ENCODE data around the gene DCTD. TPM values are rescaled to one million over a fixed set of nuclear protein-coding genes. Genes with fewer than 3 reads are reported as not detected.

The DCTD gene
- total RNA-seq, 1 donor: 91.2 TPM

DNA sequence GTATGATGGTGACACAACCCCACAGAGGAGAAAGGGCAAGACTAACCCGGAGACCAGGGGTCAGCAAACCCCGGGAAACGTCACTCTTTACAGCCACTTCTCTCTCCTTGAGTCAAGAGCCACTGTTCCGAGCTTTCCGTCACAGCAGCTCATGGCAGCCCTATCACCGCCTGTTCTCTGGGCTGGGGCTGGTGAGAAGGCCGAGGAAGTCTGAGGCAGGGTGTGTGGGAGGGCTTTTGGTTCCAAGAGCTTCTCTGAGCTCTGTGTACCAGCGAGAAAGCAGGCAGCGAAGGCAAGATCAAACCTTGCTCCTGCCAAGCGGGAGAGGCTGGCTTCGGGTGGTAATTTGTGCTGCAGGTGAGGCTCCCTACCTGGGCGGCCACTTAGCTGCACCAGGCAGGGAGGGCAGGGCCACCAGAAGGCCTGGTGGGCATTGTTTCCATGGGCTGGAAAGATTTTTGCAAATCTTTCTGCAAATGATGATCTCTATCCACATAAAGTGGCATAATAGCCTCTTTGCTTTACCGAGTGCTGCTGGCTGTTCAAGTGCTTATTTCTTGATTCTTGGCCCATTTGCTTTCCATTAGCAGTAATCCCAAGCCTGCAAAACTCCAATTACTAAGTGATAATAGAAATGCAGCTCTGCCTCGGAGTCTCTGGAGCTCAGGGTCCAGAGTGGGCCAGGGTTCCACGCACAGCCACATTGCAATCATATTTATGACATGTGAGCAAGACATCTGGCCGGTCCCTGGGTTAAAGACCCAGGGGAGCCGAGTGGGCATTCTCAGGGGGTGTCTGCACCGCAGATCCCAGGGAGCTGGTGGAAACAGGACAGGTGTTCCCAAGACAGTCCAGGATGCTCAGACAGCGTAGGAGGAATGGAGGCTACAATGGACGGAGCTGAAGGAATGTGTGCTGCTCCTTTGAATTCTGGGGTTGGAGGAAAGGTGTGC is 41.5 kb downstream of the DCTD start:
- H3K4me3 ChIP-seq (ENCODE audit: low read depth, low read length): no peak overlapping the region
- TF ChIP-seq, protein P1, sequence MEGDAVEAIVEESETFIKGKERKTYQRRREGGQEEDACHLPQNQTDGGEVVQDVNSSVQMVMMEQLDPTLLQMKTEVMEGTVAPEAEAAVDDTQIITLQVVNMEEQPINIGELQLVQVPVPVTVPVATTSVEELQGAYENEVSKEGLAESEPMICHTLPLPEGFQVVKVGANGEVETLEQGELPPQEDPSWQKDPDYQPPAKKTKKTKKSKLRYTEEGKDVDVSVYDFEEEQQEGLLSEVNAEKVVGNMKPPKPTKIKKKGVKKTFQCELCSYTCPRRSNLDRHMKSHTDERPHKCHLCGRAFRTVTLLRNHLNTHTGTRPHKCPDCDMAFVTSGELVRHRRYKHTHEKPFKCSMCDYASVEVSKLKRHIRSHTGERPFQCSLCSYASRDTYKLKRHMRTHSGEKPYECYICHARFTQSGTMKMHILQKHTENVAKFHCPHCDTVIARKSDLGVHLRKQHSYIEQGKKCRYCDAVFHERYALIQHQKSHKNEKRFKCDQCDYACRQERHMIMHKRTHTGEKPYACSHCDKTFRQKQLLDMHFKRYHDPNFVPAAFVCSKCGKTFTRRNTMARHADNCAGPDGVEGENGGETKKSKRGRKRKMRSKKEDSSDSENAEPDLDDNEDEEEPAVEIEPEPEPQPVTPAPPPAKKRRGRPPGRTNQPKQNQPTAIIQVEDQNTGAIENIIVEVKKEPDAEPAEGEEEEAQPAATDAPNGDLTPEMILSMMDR (IDR thresholded peaks at IDR 0.05; ENCODE audit: insufficient read depth, low read length): no peak
- no peak for DNase-seq (ENCODE audit: low read depth)

DNA sequence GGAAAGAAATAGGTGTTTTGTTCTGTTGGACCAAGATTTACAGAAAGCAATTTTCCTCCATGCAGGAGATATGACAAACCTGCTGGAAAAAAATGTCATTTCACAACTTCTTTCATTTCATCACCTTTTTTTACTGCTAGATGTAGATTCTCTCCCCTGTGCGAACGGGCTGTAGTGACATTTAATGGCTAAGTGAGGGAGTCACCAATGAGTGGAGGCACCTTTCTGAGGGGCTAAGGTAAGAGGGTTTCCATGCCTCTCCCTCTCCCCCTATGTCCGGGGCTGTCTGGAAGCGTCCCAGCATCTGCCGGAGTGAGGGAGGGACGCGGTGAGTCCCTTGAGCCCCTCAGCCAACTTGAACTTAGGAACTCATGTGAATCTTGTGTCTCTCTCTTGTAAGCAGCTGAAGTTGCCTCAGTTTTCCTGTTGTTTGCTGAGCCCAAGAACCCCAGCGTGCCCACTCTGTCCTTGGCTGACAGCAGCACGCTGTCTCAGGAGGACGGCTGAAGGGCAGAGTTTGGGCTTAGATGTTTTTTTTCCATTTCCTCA is 42.3 kb downstream of the DCTD start:
- no peak overlapping the region for H3K4me3 ChIP-seq (ENCODE audit: low read depth, low read length)
- no peak for DNase-seq (ENCODE audit: low read depth)
- TF ChIP-seq, protein P1 (IDR thresholded peaks at IDR 0.05; ENCODE audit: insufficient read depth, low read length): no peak

DNA sequence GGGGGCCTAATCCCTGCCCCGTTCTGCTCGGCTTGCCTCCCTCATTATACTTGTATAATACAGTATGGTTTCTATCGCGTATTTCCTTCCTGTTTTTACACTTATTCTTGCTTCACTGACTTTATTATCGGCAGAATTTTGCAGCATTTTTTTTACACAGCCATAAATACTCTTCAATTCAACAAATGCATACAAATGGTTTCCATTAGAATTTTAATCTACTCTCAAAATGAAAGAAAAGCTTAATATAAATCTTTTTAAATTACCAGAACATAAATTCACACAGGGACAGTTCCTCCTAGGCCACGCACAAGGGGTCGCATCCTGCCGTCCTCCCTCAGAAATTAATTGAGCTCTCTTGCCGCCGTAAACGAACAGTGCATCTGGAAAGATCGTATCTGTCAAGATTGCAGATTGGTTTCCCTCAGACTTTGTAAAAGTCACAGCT is 42.9 kb downstream of the DCTD start:
- no peak for DNase-seq (ENCODE audit: low read depth)
- TF ChIP-seq, protein P1 (IDR thresholded peaks at IDR 0.05; ENCODE audit: insufficient read depth, low read length): no peak
- no peak overlapping the region for H3K4me3 ChIP-seq (ENCODE audit: low read depth, low read length)

DNA sequence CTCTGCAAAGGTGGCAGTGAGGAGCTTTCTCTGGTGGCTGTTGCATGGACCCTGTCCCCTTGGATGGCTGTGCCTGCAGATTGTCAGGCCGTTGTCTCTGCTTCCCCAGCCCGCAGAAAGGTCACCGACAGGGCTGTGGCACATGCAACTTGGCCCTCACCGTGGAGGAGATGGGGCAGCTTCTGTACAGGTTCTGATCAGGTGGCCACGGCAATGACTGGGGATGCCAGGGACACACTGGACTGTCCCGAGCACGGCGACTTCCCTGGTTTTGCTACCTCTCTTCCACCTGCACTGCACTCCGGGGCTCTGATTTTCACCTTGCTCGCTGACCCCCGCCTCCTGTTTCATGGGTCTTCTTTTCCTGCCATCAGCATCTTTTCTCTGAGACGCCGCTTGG is 43.5 kb downstream of the DCTD start:
- H3K4me3 ChIP-seq (ENCODE audit: low read depth, low read length): no peak overlapping the region
- TF ChIP-seq, protein P1 (IDR thresholded peaks at IDR 0.05; ENCODE audit: insufficient read depth, low read length): no peak
- DNase-seq (ENCODE audit: low read depth): no peak

DNA sequence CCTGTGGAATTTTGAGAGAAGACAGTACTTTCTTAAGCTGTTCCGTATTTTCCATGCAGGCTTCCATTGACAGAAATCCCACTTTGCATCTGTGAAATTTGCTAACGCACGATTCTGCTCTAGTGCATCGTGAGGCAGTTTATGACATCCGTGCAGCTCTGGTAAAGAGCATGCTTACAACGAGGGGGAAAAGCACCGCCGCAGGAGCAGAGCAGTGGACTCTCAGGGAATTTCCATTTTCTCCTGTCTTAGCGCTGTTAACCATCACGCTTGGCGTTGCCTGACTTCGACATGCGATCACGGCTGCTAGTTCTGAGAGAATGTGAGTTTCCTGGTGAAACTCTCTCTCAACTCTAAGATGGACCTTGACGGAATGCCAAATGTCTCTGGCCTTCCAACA is 43.9 kb downstream of the DCTD start:
- TF ChIP-seq, protein P1 (IDR thresholded peaks at IDR 0.05; ENCODE audit: insufficient read depth, low read length): no peak
- H3K4me3 ChIP-seq (ENCODE audit: low read depth, low read length): no peak overlapping the region
- DNase-seq (ENCODE audit: low read depth): no peak

DNA sequence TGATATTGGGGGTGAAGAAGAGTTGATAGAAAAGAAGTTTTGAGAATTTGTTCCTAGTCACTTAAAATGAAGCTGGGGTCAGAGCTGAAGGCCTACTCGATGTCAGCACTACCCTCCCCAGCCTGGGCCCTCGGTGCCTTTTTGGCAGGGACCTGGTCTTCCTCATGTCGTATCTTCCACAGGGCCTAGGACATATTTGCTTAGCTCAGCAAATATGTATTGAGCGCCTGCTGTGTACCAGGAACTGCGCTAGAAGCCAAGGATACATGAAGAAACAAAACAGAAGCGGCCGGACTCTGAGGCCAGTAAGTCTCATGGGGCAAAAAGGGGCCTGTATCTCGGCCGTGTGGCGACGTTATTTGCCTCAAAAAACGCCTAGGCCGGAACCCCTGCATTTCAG is 44.3 kb downstream of the DCTD start:
- TF ChIP-seq, protein P1 (IDR thresholded peaks at IDR 0.05; ENCODE audit: insufficient read depth, low read length): no peak
- H3K4me3 ChIP-seq (ENCODE audit: low read depth, low read length): no peak overlapping the region
- no peak for DNase-seq (ENCODE audit: low read depth)

Data from fibroblast of the aortic adventitia (primary cell).